Central memory CD4-positive, alpha-beta T cell (primary cell): ENCODE measurements around the gene GLI2.

Experiments
- DNase-seq: peaks from one replicate; pipeline ENCODE4 v3.0.0; 2022
- total RNA-seq, 3 experiments: gene quantifications; one replicate each; lab custom pipeline; 2026; lab: John Stamatoyannopoulos, UW

GLI2 gene
- total RNA-seq: 0 reads per million in 3 experiments

DNA sequence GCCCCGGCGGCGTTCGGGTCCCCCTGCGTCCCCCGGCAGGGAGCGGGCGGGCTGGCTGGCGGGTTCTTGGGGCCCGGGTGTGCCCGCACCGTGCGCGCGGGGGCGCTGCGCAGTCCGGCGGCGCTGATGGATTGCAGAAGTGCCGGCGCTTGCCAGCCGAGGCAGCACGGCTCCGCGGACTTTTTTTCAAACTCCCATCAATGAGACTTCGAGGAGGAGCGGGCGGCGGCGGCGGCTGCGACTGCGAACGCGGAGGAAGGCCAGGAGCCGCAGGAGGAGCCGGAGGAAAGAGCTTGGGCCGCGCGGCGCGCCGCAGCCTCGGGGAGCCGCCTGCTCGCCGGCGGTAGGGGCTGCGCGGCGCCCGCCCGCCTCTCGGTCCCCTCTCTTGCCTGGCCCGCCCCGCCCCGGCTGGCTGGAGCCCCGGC, at the start of gene GLI2:
GLI2 (plus strand) TSS at position 123 of the 425 bp plus-strand sequence. CDS start 61,453 bp downstream, outside the sequence.
- DNase-seq: no peak

DNA sequence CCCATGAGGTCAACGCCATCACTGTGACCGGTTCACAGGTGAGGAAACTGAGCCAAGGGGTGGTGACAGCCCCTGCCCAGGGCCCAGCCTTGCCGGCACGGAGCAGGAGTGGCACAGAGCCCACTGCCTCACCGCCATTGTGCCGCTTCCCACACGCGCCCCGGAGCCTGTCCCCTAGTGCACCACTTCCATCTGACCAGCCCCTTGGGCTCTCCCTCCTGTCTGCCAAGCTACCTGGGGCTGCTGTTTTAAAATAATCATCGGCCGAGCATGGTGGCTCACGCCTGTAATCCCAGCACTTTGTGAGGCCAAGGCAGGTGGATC, 49.7 kb upstream of the GLI2 start:
- no peak for DNase-seq

GRCh38 chr2:120686511-120687168, 49.0 kb upstream of the GLI2 start:
- no peak for DNase-seq

- DNase-seq: no peak
Measured at GRCh38 chr2:120687210-120687609, 48.5 kb upstream of the GLI2 start.

GRCh38 chr2:120690521-120690920, 45.1 kb upstream of the GLI2 start:
- no peak for DNase-seq

DNA sequence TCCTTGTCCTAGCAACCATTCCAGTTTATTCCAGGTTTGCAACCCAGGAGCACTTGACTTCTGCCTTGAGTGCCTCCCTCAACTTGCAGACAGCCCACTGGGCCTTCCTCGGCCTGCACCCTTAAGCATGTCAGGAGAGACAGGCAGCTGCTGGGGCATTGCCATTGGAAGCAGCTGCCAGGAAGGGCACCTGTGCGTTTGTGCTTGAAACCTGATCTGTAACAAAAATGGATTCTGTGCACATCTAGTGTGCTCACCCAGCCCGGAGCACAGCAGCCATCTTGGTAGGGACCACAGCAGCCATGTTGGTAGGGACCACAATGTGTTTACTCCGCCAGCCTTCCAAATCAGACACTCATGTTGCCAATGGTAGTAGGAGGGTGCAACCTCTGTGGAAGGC, 44.3 kb upstream of the GLI2 start:
- DNase-seq: no peak

DNA sequence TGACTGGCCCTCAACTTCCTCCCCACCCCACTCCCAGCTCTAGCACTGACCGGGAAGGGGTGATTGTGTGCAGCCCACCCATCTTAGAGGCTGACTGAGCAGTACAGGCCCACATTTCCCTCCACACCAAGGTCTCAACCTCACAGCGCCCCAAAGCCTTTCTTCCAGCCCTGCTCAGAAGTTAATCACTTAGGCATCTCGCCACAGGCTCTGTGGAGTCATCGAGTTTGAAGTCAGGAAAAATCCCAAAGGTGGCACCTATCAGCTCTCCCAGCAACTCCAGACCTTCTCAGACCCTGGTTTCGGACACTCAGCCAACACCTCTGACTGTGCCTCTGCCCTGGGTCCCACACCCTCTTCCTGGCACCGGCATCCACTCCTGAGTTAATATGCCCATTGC, 43.0 kb upstream of the GLI2 start:
- no peak for DNase-seq

GRCh38 chr2:120693121-120693520, 42.5 kb upstream of the GLI2 start:
- no peak for DNase-seq

GRCh38 chr2:120694034-120694433, 41.6 kb upstream of the GLI2 start:
- DNase-seq: no peak

DNA sequence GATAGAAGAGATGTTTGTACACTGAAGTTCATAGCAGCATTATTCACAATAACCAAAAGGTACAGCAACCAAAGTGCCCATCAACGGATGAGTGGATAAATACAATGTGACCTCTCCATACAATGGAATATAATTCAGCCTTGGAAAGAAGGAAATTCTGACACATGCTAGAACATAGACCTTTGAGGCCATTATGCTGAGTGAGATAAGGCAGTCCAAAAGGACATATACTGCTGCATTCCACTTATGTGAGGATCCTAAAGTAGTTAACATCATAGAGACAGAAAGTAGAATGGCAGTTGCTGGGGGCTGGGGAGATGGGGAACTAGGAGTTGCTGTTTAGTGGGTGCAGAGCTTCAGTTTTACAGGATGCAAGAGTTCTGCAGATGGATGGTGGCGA, 38.2 kb upstream of the GLI2 start:
- no peak for DNase-seq

- DNase-seq: no peak
Measured at GRCh38 chr2:120699292-120699691, 36.4 kb upstream of the GLI2 start.

GRCh38 chr2:120700659-120701058, 35.0 kb upstream of the GLI2 start:
- no peak for DNase-seq

DNA sequence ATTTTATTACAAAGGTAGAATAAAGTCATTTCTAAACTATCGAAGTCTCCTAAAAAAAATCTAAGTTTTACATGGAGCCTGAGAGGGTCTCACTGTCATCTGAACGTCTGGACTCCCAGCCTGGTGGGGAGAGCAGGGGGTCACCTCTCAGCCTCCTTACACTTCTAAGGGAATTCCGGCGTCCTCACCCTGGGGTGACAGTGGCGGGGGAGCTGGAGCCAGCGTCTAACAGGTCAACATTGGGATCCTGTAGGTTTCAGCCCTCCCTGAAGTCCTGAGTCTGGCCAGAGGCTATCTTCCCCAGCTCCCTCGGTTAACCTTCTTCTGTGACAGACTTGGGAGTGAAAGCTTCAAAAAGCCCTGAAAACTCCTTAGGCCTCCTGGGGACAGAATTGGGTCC, 34.6 kb upstream of the GLI2 start:
- DNase-seq: no peak

DNA sequence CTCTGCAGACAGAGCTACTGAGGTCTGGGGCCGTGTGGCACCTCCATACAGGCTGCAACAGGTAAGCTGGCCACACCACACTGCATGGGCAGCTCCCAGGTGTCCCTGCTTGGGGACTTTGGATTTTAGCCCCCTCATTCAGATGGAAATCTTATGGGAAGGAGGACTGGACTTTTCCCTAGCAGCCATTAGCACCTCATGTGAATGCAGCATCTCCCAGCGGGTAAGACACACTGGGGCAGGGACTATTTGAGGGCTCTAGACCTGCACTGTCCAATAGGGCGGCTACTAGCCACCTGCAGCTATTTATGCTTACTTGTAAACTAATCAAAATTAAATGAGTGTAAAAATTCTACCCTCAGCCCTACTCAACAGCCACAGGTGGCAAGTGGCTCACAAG, 34.2 kb upstream of the GLI2 start:
- no peak for DNase-seq

DNA sequence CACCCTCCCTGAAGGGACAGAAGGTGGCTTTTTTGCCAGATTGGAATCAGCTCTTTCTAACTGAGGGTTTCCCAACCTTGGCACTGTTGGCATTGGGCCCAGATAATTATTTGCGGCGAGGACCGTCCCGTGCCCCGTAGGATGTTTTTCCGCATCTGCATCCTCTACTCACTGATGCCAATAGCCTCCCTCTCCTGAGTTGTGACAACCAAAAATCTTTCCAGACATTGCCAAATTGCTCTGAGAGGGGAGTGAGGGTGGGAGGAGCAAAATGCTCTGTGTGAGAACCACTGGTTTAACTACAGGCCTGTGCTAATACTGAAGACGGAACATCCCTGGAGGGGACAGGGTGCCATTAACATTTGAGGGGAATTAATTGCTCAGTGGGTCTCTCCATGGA, 33.6 kb upstream of the GLI2 start:
- no peak for DNase-seq

DNA sequence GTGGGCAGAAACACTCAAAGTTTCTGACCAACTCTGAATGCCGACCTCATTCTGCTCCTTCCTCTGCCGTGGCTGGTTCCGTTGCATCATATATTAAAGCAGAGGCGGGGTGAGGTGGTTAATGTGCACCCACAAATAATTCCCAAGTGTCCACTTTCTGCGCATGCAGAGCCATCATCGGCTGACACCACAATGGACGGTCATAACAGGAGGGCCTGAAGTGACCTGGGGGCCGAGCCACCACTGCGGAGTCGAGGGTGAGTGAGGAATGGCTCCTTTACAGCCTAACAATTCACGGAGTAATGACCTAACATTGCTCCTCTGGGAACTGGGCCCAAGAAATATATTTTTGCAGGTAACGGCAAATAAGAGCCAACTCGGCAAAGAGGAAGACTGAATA, 32.9 kb upstream of the GLI2 start:
- no peak for DNase-seq

DNA sequence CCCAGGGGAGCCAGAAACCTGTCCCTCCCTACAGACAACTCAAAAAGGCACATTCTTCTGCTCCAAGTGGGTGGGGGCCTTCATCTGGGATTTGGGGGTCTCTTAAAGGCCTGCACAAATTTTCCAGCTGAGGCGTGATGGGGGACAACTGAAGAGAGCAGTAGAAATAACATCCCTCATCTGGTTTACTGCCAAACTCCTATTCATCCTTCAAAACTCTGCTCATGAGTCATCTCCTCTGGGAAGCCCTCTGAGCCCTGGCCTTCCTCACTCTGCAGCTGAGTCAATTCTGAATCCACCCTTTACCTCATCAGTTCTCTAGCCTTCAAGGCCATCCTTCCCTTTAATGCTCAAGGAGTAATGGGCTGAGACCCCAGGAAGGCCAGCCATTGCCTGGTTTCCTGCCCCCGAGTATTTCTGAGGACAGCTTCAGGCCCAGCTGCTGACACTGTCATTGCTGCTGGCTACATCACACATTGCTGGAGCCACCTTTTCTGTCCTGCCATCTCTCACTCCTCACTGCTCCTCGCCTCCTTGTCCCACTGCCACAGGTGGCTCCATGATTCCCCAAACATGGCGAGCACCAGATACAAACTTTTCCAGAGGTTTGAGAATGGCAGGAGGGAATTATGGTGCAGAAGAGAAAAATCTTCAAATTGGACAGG, 32.2 kb upstream of the GLI2 start:
- DNase-seq: no peak

GRCh38 chr2:120704696-120705095, 31.0 kb upstream of the GLI2 start:
- no peak for DNase-seq

- no peak for DNase-seq
Measured at GRCh38 chr2:120707816-120708215, 27.9 kb upstream of the GLI2 start.

DNA sequence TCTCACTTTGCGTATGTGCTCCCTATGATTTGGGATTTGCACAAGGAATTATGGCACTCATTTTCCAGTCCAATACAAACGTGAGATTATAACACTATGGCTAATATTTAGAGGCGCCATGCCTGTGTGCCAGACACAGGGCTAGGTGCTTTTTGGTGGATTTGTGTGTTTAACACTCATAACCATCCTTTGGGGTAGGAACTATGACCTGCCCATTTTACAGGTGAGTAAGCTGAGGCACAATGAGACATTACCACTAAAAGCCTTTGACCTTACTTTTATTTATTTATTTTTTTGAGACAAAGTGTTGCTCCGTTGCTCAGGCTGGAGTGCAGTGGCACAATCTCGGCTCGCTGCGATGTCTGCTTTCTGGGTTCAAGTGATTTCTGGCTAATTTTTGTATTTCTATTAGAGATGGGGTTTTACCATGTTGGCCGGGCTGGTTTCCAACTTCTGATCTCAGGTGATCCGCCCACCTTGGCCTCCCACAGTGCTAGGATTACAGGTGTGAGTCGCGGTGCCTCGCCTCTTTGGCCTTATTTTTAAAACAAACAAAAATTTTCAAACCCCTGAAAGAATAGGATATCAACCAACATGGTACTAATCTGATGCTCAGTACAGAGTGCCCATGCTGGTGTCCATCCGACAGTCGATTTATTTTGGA, 26.6 kb upstream of the GLI2 start:
- DNase-seq: no peak

- no peak for DNase-seq
Measured at GRCh38 chr2:120709608-120710041, 26.0 kb upstream of the GLI2 start.

DNA sequence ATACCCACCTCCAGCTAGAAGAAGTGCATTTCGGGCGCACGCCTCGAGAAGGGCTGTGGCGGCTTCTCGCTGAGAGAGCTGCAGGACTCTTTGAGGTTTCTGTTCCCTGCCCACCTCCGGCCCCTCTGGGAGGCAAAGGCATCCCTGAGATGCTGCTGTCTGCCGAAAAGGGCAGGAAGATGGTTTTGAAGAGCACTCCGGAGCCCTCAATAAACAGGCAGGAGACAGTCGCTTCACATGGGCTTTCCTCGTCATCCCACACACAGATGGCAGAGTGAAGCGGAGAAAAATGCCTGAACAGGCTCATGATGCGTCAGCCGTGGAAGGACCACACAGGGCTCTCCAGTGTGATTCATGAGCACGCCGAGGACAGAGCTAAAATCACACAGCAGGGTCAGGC, 25.4 kb upstream of the GLI2 start:
- no peak for DNase-seq

DNA sequence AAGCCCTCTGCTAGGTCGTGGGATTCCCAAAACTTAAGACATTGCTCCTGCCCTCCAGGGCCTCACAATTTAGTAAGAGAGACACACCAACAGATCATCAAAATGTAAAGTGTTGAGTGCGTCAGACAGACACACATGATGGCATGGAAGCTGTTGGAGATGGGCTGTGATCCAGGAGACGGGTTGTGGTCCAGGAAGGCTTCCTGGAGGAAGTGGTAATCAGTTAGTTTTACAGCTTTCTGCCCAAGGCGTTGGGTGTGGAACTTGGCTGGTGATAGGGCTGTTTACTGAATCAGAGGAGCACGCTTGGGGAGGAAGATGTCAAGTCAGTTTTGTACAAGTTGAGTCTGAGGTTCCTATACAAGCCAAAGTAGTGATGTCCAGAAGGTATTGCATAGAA, 24.0 kb upstream of the GLI2 start:
- DNase-seq: no peak

DNA sequence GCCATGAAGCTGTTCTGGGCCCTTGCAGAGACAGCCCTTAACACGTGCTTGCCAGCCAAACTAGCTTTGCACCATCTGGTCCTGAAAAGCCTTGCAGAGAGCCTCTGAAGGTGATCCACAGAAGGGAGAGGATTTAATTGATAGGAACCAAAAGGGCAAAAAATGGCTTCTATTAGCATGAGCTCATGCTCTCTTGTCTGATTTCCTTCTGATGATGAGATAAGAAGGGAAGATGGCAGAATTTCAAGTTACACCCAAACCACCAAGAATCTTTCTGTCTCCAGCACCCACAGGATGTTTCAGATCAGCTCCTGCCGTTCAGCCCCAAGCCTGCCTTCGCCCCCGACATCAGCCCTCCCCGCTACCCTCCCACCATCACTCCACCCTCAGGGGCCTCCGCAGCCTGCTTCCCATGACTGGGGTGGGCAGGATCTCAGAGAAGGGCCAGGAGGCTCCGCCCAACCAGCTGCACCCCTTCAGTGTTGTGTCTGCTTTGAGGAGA, 23.4 kb upstream of the GLI2 start:
- DNase-seq: no peak
